Thyroid gland (tissue), 4 donors: ENCODE measurements around the gene TLR7.

Experiments used
- POLR2A ChIP-seq, 2 donors: fragments of 450-650 bp; IDR thresholded peaks; one replicate each; pipeline ENCODE4 v1.6.1; 2017; ENCODE audit warnings: antibody characterized with exemption in 2 of 2, mild to moderate bottlenecking in 2 of 2, moderate library complexity in 1 of 2
- TF ChIP-seq, protein P1 (sequence below), 6 experiments: fragments of 200-600 bp in 3 of 6; fragments of 450-650 bp in 3 of 6; sonication (generic) in 3 of 6; IDR thresholded peaks; one replicate each; pipeline ENCODE4 v1.5.1; 2016 to 2019; ENCODE audit warnings: antibody characterized with exemption in 6 of 6, mild to moderate bottlenecking in 2 of 6, inconsistent platforms in 1 of 6, moderate library complexity in 1 of 6

DNA sequence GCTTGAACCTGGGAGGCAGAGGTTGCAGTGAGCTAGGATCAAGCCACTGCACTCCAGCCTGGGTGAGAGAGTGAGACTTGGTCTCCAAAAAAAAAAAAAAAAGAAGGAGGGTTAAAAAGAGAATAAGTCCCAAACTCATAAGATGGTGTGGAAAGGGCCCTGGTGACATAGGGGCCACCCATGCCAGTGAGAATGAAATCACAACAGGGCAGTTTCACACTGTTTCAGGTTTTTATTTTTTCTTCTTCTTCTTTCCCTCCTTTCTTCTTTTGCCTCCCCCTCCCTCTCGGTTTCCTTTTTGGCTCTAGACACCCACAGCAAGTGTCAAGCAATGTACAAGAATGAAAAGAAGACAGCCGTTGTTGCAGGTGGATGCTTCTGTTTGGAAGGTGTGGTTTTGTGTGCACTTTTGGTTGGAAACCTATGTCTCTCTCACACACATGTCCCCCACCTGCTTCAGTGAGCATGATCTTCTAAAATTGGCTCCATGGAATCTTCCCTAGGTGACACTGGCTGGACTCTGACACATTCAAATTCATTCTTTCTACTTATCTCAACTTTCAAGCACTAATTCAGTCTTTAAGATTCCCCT, 25.1 kb downstream of the TLR7 start:
- TF ChIP-seq POLR2A (IDR thresholded peaks at IDR 0.05) = no peak
- TF ChIP-seq, protein P1, sequence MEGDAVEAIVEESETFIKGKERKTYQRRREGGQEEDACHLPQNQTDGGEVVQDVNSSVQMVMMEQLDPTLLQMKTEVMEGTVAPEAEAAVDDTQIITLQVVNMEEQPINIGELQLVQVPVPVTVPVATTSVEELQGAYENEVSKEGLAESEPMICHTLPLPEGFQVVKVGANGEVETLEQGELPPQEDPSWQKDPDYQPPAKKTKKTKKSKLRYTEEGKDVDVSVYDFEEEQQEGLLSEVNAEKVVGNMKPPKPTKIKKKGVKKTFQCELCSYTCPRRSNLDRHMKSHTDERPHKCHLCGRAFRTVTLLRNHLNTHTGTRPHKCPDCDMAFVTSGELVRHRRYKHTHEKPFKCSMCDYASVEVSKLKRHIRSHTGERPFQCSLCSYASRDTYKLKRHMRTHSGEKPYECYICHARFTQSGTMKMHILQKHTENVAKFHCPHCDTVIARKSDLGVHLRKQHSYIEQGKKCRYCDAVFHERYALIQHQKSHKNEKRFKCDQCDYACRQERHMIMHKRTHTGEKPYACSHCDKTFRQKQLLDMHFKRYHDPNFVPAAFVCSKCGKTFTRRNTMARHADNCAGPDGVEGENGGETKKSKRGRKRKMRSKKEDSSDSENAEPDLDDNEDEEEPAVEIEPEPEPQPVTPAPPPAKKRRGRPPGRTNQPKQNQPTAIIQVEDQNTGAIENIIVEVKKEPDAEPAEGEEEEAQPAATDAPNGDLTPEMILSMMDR (IDR thresholded peaks at IDR 0.05) = no peak
